NB4 (cell line): Measurements from ENCODE around the gene CYB5RL.
"Not testable (repeated sequence)": the region's sequence is repeated elsewhere in the genome, so short reads cannot be mapped to it uniquely, and the experiment has no call there.

Experiments
- DNase-seq: peaks from one replicate; pipeline ENCODE4 v3.0.0; 2010; ENCODE audit warnings: low read depth
- H3K4me3 ChIP-seq: one replicate; pipeline ENCODE4 v1.5.1; 2011; ENCODE audit warnings: mild to moderate bottlenecking, low read depth, low read length, moderate library complexity
- CTCF ChIP-seq: IDR thresholded peaks from one replicate; pipeline ENCODE4 v1.5.1; 2012; ENCODE audit warnings: low read depth, low read length
- MAX ChIP-seq: IDR thresholded peaks from 2 replicates; pipeline ENCODE4 v1.6.1; 2011; ENCODE audit warnings: low read depth, low read length
- MYC ChIP-seq: IDR thresholded peaks from 2 replicates; pipeline ENCODE4 v1.6.1; 2011; ENCODE audit warnings: low read depth, low read length
- POLR2A ChIP-seq: IDR thresholded peaks from 2 replicates; pipeline ENCODE4 v1.6.1; 2011; ENCODE audit warnings: mild to moderate bottlenecking; ENCODE audit not compliant: insufficient read length; ENCODE audit errors: extremely low read depth

CYB5RL gene

GRCh38 chr1:54219688-54220003, 19.8 kb upstream of the CYB5RL start:
- DNase-seq = peak; percentile 66
- H3K4me3 ChIP-seq = no peak overlapping the region
- TF ChIP-seq MAX (no peak), POLR2A (no peak), CTCF (no peak), MYC (no peak)

- no peak for TF ChIP-seq CTCF
- TF ChIP-seq POLR2A = no peak
- no peak for TF ChIP-seq MYC
- no peak for TF ChIP-seq MAX
Observed at GRCh38 chr1:54218883-54219687, 19.3 kb upstream of the CYB5RL start.

GRCh38 chr1:54215523-54215922, 15.7 kb upstream of the CYB5RL start:
- DNase-seq = no peak
- no peak for TF ChIP-seq MAX
- no peak for TF ChIP-seq POLR2A
- TF ChIP-seq MYC = no peak
- no peak for TF ChIP-seq CTCF
- H3K4me3 ChIP-seq = no peak overlapping the region

More at GRCh38 chr1:54218883-54219687, 19.3 kb upstream of the CYB5RL start:
- DNase-seq = peak; percentile 19
- no peak overlapping the region for H3K4me3 ChIP-seq

- no peak for DNase-seq
- TF ChIP-seq MAX (no peak), MYC (no peak), CTCF (no peak), POLR2A (no peak)
Observed at GRCh38 chr1:54212872-54213271, 13.0 kb upstream of the CYB5RL start.

GRCh38 chr1:54207896-54208295, 8.1 kb upstream of the CYB5RL start:
- DNase-seq, H3K4me3 ChIP-seq: not testable (repeated sequence)

More at GRCh38 chr1:54212872-54213271, 13.0 kb upstream of the CYB5RL start:
- no peak overlapping the region for H3K4me3 ChIP-seq

GRCh38 chr1:54207287-54207686, 7.5 kb upstream of the CYB5RL start:
- DNase-seq = no peak
- no peak for TF ChIP-seq MYC
- TF ChIP-seq MAX = no peak
- TF ChIP-seq CTCF = no peak
- no peak for TF ChIP-seq POLR2A
- H3K4me3 ChIP-seq = no peak overlapping the region
